ENCODE data around the gene DPYSL5. TPM values are rescaled to one million over a fixed set of nuclear protein-coding genes. Genes with fewer than 3 reads are reported as not detected.

The DPYSL5 gene
- total and polyA plus RNA-seq, 4 donors, result not detected

- Histone ChIP-seq H3K9ac (ENCODE audit: low read depth in 1 of 2, low read length in 2 of 2) (no peak overlapping the region), H3K4me3 (ENCODE audit: low read depth in 1 of 3, low read length in 3 of 3) (no peak overlapping the region), H3K4me1 (ENCODE audit: control insufficient read depth in 4 of 4, insufficient read depth in 4 of 4, low read length in 3 of 4) (no peaks in the 10 kb centered on the region), H3K36me3 (ENCODE audit: control insufficient read depth in 4 of 4, insufficient read depth in 3 of 4, low read depth in 1 of 4, low read length in 3 of 4) (no peaks in the 10 kb centered on the region), H3K27ac (ENCODE audit: low read depth in 1 of 2, low read length in 2 of 2) (no peak overlapping the region), H3K27me3 (ENCODE audit: control insufficient read depth in 4 of 4, insufficient read depth in 4 of 4, low read length in 3 of 4) (peaks cover 0 to 10% (median 0%) of the 10 kb centered on the region in 4 donors), H3K9me3 (ENCODE audit: control insufficient read depth in 4 of 4, low read length in 3 of 4) (no peaks in the 10 kb centered on the region)
- WGBS, result 67% methylated on average over 10 of the region's 10 CpGs
- DNase-seq (ENCODE audit: low spot score), result no peak
- TF ChIP-seq FOXA1 (IDR thresholded peaks at IDR 0.05) (no peak), ATF3 (IDR thresholded peaks at IDR 0.05) (no peak), GABPA (IDR thresholded peaks at IDR 0.05 in 1 of 2, conservative IDR thresholded peaks at IDR 0.05 in 1 of 2) (no peak), RAD21 (IDR thresholded peaks at IDR 0.05) (no peak), HNF4A (conservative IDR thresholded peaks at IDR 0.05) (no peak), HNF4G (IDR thresholded peaks at IDR 0.05) (no peak), SP1 (IDR thresholded peaks at IDR 0.05) (no peak), YY1 (IDR thresholded peaks at IDR 0.05) (no peak), EGR1 (IDR thresholded peaks at IDR 0.05; ENCODE audit: low read depth in 2 of 2) (no peak), JUND (IDR thresholded peaks at IDR 0.05) (no peak), REST (IDR thresholded peaks at IDR 0.05) (no peak)
Measured at GRCh38 chr2:26913999-26914658, 66.2 kb downstream of the DPYSL5 start.

- Histone ChIP-seq H3K9me3 (ENCODE audit: control insufficient read depth in 4 of 4, low read length in 3 of 4) (no peaks in the 10 kb centered on the region), H3K9ac (ENCODE audit: low read depth in 1 of 2, low read length in 2 of 2) (no peak overlapping the region), H3K27me3 (ENCODE audit: control insufficient read depth in 4 of 4, insufficient read depth in 4 of 4, low read length in 3 of 4) (peaks cover 0 to 10% (median 0%) of the 10 kb centered on the region in 4 donors), H3K4me1 (ENCODE audit: control insufficient read depth in 4 of 4, insufficient read depth in 4 of 4, low read length in 3 of 4) (no peaks in the 10 kb centered on the region), H3K4me3 (ENCODE audit: low read depth in 1 of 3, low read length in 3 of 3) (no peak overlapping the region), H3K36me3 (ENCODE audit: control insufficient read depth in 4 of 4, insufficient read depth in 3 of 4, low read depth in 1 of 4, low read length in 3 of 4) (no peaks in the 10 kb centered on the region), H3K27ac (ENCODE audit: low read depth in 1 of 2, low read length in 2 of 2) (no peak overlapping the region)
- TF ChIP-seq RXRA (IDR thresholded peaks at IDR 0.05), result no peak
- DNase-seq (ENCODE audit: low spot score), result no peak
- WGBS, result 74% methylated on average over 4 of the region's 4 CpGs
Measured at GRCh38 chr2:26914659-26915310, 66.9 kb downstream of the DPYSL5 start.

- H3K9me3 ChIP-seq (ENCODE audit: control insufficient read depth in 4 of 4, low read length in 3 of 4), result no peaks in the 10 kb centered on the region
- H3K36me3 ChIP-seq (ENCODE audit: control insufficient read depth in 4 of 4, insufficient read depth in 3 of 4, low read depth in 1 of 4, low read length in 3 of 4), result no peaks in the 10 kb centered on the region
- peaks cover 0 to 10% (median under 1%) of the 10 kb centered on the region in 4 donors for H3K27me3 ChIP-seq (ENCODE audit: control insufficient read depth in 4 of 4, insufficient read depth in 4 of 4, low read length in 3 of 4)
- H3K4me1 ChIP-seq (ENCODE audit: control insufficient read depth in 4 of 4, insufficient read depth in 4 of 4, low read length in 3 of 4), result no peaks in the 10 kb centered on the region
- H3K4me3 ChIP-seq (ENCODE audit: low read depth in 1 of 3, low read length in 3 of 3), result no peak overlapping the region
- DNase-seq (ENCODE audit: low spot score), result no peak
- H3K27ac ChIP-seq (ENCODE audit: low read depth in 1 of 2, low read length in 2 of 2), result no peak overlapping the region
- H3K9ac ChIP-seq (ENCODE audit: low read depth in 1 of 2, low read length in 2 of 2), result no peak overlapping the region
- WGBS, result 92% methylated on average over 5 of the region's 5 CpGs
- TF ChIP-seq REST (IDR thresholded peaks at IDR 0.05), result no peak
- no peak for TF ChIP-seq SP1 (IDR thresholded peaks at IDR 0.05)
- no peak for TF ChIP-seq RXRA (IDR thresholded peaks at IDR 0.05)
- TF ChIP-seq GABPA (IDR thresholded peaks at IDR 0.05 in 1 of 2, conservative IDR thresholded peaks at IDR 0.05 in 1 of 2), result no peak
- no peak for TF ChIP-seq HNF4A (conservative IDR thresholded peaks at IDR 0.05)
- no peak for TF ChIP-seq RAD21 (IDR thresholded peaks at IDR 0.05)
Measured at GRCh38 chr2:26915316-26915715, 67.4 kb downstream of the DPYSL5 start.

Data from liver (tissue), 9 donors.